ENCODE data around the gene HOXA11. TPM values are rescaled to one million over a fixed set of nuclear protein-coding genes. Genes with fewer than 3 reads are reported as not detected.

The HOXA11 gene
- total RNA-seq, 1 donor from 2014 or later = 1.2 TPM

DNA sequence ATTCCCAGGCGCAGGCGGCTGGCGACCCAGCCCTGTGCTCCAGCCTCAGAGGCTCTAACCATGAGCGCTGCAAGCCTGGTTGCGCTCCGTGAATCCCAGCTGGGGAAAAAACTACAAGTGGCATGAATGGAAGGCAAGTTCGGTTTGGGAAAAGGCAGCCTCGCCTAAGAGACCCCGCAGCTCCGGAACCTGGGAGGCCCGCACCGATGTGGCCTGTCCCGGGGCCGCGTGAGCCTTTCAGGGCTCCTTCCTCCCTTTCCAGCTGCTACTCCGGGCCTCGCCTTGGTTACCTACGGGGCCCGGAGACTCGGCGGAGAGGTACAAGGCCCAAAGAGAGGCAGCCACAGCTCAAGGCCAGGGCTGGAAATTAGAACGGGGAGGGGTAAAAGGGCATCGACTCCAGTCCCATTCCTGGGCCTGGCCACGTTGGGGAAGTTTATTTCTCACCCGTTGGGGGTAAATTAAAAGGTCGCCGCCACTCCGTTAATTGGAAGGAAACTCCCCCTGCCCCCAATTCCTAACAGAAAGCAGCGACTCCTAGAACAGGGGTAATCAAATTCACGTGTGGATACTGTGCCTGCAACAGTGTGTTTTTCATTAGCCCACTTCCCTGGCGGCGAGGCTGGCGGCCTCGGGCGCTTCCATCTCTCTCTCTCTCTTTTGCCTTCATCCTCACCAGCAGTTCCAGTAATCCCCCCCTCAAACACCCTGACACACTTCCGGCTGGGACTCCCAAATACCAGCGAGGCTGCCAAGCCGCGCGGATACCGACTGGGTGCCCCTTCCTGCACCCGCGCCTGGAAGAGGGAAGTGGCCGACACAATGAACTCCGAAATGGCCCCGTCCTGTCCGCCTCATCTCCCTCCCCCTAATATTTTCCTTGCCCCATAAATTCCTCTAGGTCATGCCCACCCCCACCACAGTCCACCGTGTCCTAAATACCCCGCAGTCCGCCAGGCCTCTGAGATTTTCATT, 18.2 kb downstream of the HOXA11 start:
- peak overlapping the region; percentile 74 for H3K4me3 Mint-ChIP-seq
- no peak for DNase-seq (ENCODE audit: extremely low spot score, unreplicated experiment)

DNA sequence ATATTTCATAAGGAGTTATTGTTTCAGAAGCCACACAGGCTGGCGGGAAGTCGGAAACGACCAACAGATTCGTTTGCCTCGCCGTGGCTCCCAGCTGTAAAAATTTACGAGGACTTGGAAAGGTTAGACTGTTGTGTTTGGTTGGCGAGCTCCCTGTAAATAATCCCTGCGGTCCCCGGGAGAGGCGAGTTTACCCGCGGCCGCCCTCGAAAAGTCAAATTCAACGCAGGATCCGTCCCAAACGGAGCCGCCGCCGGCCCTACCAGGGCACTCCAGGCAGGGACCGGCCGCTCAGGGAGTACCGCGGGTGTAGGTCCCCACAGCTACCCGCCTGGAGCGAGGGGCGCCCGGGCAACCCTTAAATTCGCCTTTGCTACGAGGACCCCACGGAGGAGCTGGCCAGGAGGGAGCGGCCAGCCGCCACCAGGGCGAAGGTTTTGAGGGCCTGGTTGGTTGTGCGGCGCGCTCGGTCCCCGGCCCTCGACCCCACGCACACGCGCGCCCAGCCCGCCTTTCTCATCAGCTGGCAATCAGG, 19.0 kb downstream of the HOXA11 start:
- Mint-ChIP-seq H3K9me3 (no peaks in the 10 kb centered on the region), H3K4me3 (peak overlapping the region; percentile 76), H3K4me1 (ENCODE audit: unreplicated experiment) (peaks cover 15% of the 10 kb centered on the region), H3K27ac (no peak overlapping the region), H3K36me3 (no peaks in the 10 kb centered on the region), H3K27me3 (peaks cover 88% of the 10 kb centered on the region)
- TF ChIP-seq CTCF (conservative IDR thresholded peaks at IDR 0.05) = no peak
- no peak for DNase-seq (ENCODE audit: extremely low spot score, unreplicated experiment)

More for the DNA sequence above, 18.2 kb downstream of the HOXA11 start:
- peaks cover 91% of the 10 kb centered on the region for H3K27me3 Mint-ChIP-seq
- no peak overlapping the region for H3K27ac Mint-ChIP-seq
- no peaks in the 10 kb centered on the region for H3K36me3 Mint-ChIP-seq
- TF ChIP-seq CTCF (conservative IDR thresholded peaks at IDR 0.05) = no peak
- no peaks in the 10 kb centered on the region for H3K9me3 Mint-ChIP-seq
- H3K4me1 Mint-ChIP-seq (ENCODE audit: unreplicated experiment) = peaks cover 19% of the 10 kb centered on the region

DNA sequence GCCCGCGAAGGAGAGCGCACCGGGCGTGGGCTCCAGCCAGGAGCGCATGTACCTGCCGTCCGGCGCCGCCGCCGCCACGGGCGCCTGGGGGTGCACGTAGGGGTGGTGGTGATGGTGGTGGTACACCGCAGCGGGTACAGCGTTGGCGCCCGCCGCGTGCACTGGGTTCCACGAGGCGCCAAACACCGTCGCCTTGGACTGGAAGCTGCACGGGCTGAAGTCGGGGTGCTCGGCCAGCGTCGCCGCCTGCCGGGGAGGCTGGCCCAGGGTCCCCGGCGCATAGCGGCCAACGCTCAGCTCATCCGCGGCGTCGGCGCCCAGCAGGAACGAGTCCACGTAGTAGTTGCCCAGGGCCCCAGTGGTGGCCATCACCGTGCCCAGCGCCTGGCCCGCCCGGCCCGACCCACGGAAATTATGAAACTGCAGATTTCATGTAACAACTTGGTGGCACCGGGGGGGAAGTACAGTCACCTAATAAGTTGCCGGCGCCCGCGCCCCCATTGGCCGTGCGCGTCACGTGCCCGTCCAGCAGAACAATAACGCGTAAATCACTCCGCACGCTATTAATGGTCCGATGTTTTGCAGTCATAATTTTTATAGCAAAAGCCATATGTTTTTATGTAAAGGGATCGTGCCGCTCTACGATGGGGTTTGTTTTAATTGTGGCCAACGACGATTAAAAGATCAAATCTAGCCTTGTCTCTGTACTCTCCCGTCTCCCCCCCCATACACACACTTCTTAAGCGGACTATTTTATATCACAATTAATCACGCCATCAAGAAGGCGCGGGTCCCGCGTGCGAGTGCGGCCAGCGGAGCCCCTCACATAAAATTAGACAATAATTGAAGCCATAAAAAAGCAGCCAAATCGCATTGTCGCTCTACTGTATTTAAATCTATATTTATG, 19.7 kb downstream of the HOXA11 start, which contains the start of gene HOXA9:
TSS of gene HOXA9 (minus strand) at position 449 of the 907 bp plus-strand sequence. CDS start at position 369, 80 bp downstream.
- peaks cover 15% of the 10 kb centered on the region for H3K4me1 Mint-ChIP-seq (ENCODE audit: unreplicated experiment)
- H3K9me3 Mint-ChIP-seq = no peaks in the 10 kb centered on the region
- no peak within 1 kb of the TSS for H3K27ac Mint-ChIP-seq
- no peaks in the 10 kb centered on the region for H3K36me3 Mint-ChIP-seq
- peak within 1 kb of the TSS; percentile 79 for H3K4me3 Mint-ChIP-seq
- DNase-seq (ENCODE audit: extremely low spot score, unreplicated experiment) = no peak
- H3K27me3 Mint-ChIP-seq = peaks cover 84% of the 10 kb centered on the region
- no peak for TF ChIP-seq CTCF (conservative IDR thresholded peaks at IDR 0.05)

GRCh38 chr7:27164367-27165088, 20.5 kb downstream of the HOXA11 start:
- H3K27me3 Mint-ChIP-seq = peaks cover 85% of the 10 kb centered on the region
- peak overlapping the region; percentile 79 for H3K4me3 Mint-ChIP-seq
- peak; percentile 56 for TF ChIP-seq CTCF (conservative IDR thresholded peaks at IDR 0.05)
- peak overlapping the region; percentile 14 for H3K27ac Mint-ChIP-seq
- H3K9me3 Mint-ChIP-seq = no peaks in the 10 kb centered on the region
- no peaks in the 10 kb centered on the region for H3K36me3 Mint-ChIP-seq
- no peak for DNase-seq (ENCODE audit: extremely low spot score, unreplicated experiment)
- peaks cover 15% of the 10 kb centered on the region for H3K4me1 Mint-ChIP-seq (ENCODE audit: unreplicated experiment)

- no peaks in the 10 kb centered on the region for H3K36me3 Mint-ChIP-seq
- H3K27me3 Mint-ChIP-seq = peaks cover 88% of the 10 kb centered on the region
- peaks cover 15% of the 10 kb centered on the region for H3K4me1 Mint-ChIP-seq (ENCODE audit: unreplicated experiment)
- H3K9me3 Mint-ChIP-seq = no peaks in the 10 kb centered on the region
- DNase-seq (ENCODE audit: extremely low spot score, unreplicated experiment) = no peak
- peak overlapping the region; percentile 14 for H3K27ac Mint-ChIP-seq
- peak overlapping the region; percentile 79 for H3K4me3 Mint-ChIP-seq
- no peak for TF ChIP-seq CTCF (conservative IDR thresholded peaks at IDR 0.05)
Observed at GRCh38 chr7:27164045-27164366, 21.0 kb downstream of the HOXA11 start.

Measured in type B pancreatic cell (in vitro differentiated cells).